GM18870 (cell line): Measurements from ENCODE around the gene VSIG10L2.

ENCODE experiments used
- ATAC-seq: cut with Tn5 transposase; IDR thresholded peaks from one replicate; pipeline ENCODE4 v1.9.1; 2021; ENCODE audit warnings: moderate library complexity; ENCODE audit not compliant: unreplicated experiment

VSIG10L2 gene

DNA sequence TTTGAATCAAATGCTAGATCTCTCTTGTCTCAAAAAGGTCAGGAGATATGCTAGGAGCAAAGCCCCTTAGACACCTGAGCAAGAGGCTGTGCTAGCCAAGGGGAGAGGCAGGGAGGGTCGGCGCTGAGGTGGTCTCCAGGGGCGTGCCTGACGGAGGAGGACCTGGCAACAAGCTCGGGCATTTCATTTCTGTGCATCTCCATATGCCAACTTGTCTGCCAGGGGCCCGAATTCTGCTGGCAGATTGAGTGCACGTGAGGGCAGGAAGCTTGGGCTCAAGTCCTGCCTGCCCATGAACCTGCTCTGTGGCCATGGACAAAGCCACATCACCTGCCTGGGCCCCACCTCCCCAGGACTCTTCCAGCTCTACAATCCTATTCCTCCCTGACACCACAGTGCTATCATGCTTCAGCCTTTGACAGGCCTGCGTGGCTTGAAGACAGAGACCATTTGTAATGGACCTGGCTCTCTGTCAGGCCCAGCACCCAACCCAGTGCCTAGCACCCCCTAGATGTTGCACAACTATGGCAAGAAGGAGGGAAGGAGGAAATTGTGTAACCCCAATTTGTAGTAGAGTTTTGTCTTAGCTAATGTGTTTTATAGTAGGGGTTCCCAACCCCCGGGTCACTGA lies 16.3 kb upstream of the VSIG10L2 start:
- no peak for ATAC-seq

- no peak for ATAC-seq
Measured at GRCh38 chr11:125930076-125930450, 15.8 kb upstream of the VSIG10L2 start.

DNA sequence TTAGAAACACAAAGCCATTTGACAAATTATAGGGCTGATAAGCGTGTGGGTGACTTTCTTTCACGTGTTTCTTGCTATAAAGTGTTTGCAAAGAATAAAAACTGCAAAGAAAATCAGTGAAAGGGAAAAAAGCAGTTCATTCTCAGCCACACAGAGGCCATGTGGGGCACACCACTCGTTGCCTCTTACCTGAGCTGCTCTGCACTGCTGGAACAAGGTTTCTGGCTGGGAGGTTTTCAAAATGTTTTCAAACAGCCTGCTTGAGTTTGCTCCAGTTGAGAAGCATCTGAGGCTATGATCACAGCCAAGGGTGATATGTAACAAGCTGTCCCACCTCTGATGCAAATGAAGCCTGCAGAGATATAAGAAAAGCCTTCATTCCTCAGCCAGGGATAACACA lies 14.7 kb upstream of the VSIG10L2 start:
- no peak for ATAC-seq

DNA sequence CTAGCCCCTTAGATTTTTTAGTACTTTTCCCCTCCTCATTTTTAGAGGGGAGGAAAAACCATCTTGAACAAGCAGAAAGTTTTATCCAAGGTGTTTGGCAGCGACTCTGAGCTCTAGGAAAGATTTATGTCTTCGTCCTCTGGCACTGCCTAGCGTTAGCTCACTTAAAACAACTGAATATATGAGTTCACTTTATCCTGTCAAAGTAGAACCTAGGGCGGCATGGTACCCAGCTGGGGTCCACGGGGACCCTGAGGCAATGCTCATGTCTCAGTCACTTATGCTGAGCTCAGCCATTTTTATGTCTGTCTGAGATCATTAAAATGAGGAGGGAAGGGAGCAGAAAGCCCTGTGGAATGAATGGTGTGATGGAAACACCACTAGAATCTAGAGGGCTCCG lies 14.2 kb upstream of the VSIG10L2 start:
- ATAC-seq = no peak

DNA sequence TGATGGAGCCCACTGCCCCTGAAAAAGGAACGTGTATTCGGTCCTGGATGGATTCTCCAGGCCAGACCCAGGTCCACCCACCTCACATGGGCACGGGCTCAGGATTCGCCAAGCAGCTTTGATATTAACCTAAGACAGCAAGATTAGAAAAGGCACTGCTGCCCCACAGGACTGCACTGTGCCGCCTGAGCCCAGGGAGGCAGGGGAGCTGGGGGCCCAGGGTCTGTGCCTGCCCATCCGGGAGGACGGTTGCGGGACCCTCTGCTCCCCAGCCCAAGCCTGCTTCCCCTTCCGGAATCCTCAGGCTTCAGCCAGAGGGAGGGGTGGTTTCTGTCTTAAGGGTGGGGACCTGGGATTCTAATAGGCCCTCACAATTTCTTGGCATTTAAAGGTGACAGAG lies 13.5 kb upstream of the VSIG10L2 start:
- no peak for ATAC-seq

DNA sequence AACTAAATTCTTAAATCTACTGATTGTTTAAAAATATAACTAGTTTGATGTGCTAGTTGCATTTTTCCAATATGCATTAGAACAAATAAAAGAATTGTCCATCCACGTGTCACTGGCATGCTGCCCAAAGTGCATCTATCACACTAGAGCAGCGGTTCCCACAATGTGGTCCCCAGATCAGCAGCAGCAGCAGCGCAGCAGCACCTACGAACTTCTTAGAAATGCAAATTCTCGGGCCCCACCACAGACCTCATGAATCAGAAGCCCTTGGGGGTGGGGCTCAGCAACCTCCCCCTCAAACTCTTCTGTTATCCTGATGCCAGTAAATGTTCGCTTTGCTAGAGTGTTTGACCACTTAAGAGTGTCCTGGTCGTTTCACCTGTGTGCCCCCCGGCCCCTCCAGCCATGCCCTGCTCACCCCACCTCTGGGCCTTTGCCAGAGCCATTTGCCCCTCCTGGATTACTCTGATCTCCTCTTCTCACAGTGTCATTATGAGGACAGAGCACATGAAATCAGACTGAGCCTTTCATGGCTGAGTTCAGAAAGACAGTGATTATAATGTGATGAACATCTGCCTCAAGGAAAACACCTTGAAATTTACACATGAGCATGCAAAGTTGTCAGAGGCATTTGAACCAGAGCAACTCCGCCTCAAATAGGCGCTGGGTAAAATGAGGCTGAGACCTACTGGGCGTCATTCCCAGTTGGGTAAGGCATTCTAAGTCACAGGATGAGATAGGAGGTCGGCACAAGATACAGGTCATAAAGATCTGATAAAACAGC lies 12.6 kb upstream of the VSIG10L2 start:
- no peak for ATAC-seq

DNA sequence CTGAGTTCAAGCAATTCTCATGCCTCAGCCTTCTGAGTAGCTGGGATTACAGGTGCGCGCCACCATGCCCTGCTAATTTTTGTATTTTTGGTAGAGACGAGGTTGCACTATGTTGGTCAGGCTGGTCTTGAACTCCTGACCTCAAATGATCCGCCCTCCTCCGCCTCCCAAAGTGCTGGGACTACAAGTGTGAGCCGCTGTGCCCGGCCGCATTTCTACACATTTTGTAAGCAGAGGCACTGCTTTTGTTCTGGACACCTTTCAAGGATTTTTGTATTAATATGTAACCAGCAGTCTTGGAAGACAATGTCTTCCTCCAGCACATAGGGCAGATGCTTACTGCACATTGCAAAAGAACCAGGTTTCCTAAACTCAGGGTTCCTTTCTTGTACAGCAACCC lies 11.4 kb upstream of the VSIG10L2 start:
- no peak for ATAC-seq

- ATAC-seq = no peak
Measured at GRCh38 chr11:125935056-125935455, 10.8 kb upstream of the VSIG10L2 start.

DNA sequence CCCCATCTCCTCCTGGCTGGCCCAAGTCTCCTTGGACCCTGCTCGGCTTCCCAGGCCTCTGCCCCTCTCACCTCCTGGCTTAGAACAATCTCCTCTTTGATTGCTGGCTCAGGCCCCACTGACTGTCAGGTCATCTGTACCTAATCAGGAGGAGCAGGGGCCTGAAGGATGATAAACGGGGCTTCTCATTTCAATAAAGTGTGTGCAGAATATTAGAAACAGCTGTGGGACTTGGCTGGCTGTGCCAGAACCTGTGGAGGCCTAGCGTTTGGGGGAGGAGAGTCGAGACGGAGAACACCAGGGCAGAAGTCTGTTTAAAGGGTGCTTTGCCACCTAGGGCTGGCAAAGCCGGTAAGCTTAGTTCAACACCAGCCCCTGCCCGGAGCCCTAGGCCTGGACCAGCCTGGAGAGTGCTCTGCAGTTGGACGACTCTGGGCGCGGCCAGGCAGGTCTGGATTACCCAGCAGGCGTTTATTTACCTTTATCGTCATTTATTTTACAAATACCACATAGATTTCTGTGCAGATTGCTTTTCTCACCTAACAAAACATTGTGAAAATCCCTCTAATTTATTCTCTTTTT lies 10.1 kb upstream of the VSIG10L2 start:
- ATAC-seq = no peak

- ATAC-seq = no peak
Measured at GRCh38 chr11:125938418-125938817, 7.4 kb upstream of the VSIG10L2 start.

DNA sequence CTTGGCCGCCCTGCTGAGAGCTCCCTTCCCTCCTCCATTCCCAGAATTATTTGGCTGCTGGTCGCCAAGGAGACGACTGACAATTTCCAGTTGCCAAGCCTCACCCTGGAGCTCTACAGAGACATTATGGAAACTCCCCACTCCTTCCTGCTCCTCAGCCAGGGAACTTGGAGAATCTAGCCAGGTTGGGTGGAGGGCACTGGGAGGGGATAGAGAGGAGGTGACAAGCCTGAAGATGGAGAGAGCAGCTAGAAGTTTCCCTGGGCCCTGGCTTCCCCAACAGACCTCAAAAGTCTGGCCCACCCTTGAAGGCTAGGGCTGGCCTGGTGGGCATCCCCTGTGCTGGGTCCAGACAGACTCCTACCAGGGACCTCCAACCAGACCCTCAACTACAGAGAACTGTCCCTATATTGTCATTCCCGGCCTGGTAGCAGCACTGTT lies 6.7 kb upstream of the VSIG10L2 start:
- ATAC-seq = no peak

DNA sequence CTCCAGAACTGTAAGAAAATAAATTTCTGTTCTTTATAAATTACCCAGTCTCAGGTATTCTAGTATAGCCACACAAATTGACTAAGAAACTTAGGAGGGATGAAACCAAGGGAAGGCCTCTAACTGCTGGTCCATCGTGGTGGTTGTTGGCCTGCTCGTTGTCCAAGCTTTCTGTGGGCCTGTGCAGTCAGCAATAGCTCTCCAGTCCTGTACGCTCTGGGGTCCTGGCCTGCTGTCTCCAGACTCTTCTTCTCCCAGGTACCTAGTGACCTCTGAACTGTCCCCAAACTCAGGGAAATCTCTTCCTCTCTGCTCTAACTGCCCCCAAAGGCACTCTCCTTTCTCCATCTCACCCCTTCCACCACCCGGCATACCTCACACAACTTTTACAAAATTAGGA lies 5.7 kb upstream of the VSIG10L2 start:
- no peak for ATAC-seq

DNA sequence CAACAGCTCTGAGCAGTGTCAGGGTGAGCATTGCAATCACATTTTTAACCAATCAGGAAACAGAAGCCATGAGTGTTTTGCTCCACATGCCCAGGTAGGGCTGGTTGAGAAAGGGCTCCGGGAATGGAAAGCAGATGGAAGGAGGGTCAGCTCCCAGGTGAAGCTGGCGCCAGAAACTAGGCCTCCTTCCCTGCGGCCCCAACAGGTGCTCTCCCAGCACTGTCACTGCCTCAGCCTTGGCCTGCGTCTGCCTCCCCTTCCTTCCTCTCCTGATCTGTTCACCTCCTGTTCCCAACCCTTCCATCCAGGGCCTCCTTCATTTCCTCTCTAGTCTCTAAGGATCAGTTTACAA lies 4.6 kb upstream of the VSIG10L2 start:
- no peak for ATAC-seq

GRCh38 chr11:125941619-125942611 lies 3.9 kb upstream of the VSIG10L2 start:
- no peak for ATAC-seq

DNA sequence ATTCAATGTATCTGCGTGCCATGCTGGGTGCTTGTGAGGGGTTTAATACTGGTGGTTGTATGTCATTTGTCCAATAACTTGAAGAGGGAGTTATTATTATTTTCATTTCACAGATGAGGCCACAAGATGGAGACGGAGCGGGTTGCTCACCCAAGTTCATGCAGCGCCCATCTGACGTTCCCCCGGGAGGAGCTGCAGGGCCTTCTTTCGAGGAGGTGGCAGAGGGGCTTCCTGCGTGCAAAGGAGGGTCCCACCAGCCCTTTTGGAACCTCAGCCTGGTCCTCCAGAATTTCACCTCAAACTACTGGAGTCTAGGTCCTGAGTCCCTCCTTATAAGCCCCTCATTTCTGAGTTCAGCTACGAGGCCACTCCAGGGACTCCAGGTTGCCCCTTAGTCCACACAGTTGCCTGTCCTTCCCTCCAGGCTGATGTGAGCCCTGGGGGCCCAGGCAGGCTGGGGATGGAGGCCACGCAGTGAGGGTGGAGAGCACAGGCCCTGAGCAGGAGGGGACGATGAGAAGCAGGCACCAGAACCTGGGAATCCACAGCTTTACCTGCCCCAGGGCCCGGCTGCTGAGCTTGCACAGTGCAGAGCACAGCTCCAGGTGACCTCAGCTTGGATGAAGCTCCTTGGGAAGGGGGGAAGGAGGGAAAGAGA lies 2.9 kb upstream of the VSIG10L2 start:
- ATAC-seq = no peak

GRCh38 chr11:125943661-125944349 lies 2.0 kb upstream of the VSIG10L2 start:
- no peak for ATAC-seq

DNA sequence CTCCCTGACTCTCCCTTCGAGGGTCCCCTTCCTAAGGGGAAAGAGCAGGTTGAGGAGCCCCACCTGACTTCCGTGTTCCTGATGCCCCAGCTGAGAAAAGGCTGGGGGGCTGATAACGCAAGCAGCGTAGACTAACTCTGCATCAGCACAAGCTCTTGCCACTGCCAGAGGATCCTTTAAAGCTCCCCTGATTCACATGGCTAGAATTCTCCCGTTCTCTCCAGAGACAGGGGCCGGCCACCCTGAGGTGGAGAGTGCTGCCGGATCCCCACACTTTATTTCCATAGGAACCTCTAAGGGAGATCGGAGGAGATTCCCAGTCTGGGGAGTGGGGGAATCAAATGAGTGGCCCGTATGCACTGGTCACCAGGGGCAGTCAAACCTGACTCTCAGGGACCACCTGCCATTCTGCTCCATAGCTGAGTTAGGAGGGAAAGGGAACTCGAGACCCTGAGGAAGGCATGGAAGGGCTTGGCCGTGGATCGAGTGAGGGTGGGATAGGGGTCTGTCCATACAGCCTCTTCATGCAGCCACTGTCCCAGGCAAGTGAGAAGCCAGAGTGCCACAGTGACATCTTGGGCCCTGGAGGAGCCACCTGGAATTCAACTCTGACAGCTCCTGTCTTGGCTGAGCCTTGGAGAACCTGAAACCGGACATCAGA lies 1.4 kb upstream of the VSIG10L2 start:
- no peak for ATAC-seq

DNA sequence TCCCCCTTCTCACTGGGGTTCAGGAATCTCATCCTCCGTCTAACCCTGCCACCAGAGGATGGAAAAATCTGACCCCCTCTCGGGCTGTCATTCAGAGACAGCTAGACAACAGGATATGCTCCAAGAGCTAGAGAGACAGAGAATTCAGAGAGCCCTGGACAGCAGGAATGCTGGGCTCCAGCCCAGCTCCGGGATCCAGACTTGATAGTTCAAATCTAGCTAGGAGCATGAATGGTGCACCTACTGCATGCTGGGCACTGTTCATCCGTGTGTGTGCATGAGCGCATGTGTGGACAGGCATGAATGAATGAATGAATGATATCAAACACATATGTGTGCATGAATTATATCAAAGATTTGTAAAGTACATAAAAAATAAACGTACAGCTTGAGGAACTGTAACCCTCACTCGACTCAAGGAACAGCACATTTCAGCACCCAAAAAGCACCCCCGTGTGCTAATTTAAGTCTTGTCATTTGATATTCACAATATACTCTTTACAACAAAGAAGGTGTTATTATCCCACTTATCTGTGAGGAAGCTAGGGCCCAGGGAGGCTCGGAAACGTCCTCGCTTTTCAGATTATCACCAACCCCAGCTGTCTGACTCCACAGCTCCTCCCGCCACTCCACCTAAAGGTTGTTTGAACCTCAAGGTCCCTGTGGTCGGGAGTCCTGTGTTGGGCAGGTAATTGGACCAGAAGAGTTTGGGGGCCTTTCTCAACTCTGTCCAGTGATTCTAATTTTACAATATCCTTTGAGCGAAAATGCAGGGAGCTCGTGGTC lies 640 bp upstream of the VSIG10L2 start:
- no peak for ATAC-seq
